GM23248 (cell line): ENCODE results near the gene SCAF4.

ENCODE experiments used
- EZH2 ChIP-seq: fragments of 200-600 bp; sonication (generic); IDR thresholded peaks from 2 replicates; pipeline ENCODE4 v1.6.1; 2018; ENCODE audit warnings: antibody characterized with exemption, mild to moderate bottlenecking; ENCODE audit not compliant: insufficient read depth, poor library complexity, severe bottlenecking
- EZH2phosphoT487 ChIP-seq: fragments of 200-600 bp; sonication (generic); IDR thresholded peaks from 2 replicates; pipeline ENCODE4 v1.6.1; 2018; ENCODE audit warnings: antibody characterized with exemption, moderate library complexity, mild to moderate bottlenecking, low read depth; ENCODE audit not compliant: insufficient read depth

- TF ChIP-seq EZH2, result no peak
- no peak for TF ChIP-seq EZH2phosphoT487
Measured at GRCh38 chr21:31725202-31725839, 6.6 kb downstream of the SCAF4 start.
